Measurements from ENCODE around the gene SERINC3.

SERINC3 gene

DNA sequence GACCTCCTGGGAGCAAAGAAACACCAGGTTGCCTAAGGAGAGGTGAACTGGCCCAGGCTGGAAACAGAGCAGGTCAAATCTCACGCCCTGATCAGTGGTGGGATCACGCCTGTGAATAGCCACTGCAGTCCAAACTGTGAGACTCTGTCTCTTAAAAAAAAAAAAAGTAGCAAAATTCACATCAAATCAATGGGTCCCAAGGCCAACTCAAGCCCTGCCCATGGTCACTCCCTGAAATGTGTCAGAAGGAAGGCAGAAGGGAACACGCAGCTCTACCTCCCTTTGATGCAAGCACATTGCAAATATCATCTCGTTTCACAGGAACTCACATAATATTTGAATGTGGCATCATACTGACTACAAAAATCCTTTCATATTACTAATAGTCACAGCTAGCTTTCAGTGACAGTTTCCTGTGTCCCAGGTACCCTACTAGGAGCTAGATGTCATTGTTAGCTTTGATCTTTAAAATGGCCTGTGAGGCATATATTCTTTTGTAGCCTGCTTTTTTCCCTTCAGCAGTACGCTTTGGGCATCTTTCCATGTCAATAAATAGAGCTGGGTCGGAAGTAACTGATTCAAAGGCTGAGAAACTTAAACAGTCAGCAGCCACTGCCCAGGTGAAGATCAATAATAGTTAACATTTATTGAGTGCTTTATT, 60.6 kb downstream of the SERINC3 start:
- no peak for DNase-seq

- no peak for DNase-seq
Observed at GRCh38 chr20:44460795-44461141, 61.1 kb downstream of the SERINC3 start.

- DNase-seq = no peak
Observed at GRCh38 chr20:44459271-44459670, 62.6 kb downstream of the SERINC3 start.

DNA sequence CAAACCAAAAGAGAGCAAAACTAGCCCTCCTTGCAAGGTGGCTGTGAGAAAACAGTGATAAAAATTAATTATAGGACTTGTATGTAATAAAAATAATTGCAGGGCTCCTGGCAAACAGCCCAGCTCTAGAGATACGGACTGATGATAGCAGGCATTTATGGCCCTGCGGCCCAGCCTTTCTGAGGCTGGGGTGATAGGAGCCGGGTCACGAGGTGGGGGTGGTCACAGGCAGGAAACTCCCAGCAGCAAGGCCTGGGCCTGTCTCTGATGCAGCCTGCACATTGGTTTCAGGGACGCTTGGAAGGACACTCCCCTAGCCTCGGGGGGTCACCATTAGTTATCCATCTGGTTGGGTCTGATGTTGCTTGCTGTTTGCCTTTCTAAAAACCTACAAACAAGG, 64.9 kb downstream of the SERINC3 start:
- no peak for DNase-seq

GRCh38 chr20:44456611-44457010, 65.3 kb downstream of the SERINC3 start:
- DNase-seq = no peak

- no peak for DNase-seq
Observed at GRCh38 chr20:44455126-44455525, 66.7 kb downstream of the SERINC3 start.

GRCh38 chr20:44454306-44454963, 67.4 kb downstream of the SERINC3 start:
- DNase-seq = no peak

DNA sequence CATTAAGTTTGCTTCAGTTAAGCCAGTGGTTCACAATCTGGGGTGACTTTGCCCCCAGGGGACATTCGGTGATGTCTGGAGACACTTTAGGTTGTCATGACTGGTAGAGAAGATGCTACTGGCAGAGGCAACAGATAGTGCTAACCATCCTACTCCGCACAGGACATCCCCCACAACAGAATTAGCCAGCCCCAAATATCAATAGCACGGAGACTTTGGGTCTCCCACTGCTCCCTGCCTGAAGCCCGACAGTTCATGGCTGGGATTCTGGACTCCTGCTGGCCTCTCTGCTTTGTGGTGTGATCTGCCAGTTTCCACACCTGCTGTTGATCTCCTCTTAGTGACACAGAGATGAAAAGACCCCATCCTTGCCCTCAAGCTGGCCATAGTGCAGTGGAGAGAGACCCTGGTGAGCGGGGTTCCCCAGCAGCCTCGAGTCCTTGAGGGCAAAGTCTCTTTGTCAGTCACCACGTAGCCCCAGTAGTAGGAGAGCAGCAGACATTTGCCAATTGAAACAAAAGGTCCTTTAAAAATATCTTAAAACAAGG, 70.9 kb downstream of the SERINC3 start:
- no peak for DNase-seq

DNA sequence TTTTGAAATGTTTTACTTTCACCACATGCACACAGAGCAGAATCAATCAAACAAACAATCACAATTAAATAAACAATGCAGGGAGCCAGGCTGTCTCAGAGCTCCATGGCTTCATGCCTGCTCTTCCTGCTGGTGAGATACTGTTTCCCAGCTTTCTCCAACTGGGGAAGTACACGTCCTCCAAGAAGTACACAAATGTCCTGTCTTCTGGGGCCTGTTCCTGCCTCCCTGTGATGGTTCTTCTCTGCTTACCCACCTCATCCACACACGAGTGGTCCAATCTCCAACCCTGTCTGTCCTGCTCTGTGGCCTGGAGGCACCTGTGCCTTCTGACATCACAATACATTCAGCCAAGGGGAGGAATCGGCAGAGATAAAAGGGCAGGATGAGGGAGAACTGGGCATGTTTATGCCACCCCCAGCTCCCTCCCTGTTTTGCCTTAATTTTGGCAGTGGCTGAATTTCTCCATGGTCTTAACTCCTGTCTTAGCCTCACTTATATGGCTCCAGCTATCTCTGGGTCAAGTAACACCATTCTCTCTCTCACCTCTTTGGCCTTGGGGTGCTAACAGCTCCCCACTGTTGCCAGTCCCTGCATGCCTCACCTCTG, 71.5 kb downstream of the SERINC3 start:
- no peak for DNase-seq

DNA sequence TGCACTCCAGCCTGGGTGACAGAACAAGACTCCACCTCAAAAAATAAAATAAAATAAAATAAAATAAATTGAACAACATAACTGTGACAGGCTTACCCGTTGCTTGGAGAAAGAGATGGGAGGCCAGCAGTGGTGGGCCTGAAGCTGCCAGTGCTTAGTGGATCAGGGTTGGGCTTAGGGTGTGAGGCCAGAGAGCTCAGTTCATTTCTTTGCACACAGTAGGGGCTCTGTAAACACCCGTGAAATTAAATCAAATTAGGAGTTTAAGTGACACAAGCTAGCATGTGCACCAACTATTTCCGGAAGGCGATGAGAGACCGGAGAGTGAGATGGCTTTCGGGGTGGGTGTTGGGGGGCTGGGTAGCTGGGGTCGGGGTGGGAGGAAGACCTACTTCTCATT, 72.0 kb downstream of the SERINC3 start:
- no peak for DNase-seq

GRCh38 chr20:44448753-44449546, 72.9 kb downstream of the SERINC3 start:
- DNase-seq = no peak

DNA sequence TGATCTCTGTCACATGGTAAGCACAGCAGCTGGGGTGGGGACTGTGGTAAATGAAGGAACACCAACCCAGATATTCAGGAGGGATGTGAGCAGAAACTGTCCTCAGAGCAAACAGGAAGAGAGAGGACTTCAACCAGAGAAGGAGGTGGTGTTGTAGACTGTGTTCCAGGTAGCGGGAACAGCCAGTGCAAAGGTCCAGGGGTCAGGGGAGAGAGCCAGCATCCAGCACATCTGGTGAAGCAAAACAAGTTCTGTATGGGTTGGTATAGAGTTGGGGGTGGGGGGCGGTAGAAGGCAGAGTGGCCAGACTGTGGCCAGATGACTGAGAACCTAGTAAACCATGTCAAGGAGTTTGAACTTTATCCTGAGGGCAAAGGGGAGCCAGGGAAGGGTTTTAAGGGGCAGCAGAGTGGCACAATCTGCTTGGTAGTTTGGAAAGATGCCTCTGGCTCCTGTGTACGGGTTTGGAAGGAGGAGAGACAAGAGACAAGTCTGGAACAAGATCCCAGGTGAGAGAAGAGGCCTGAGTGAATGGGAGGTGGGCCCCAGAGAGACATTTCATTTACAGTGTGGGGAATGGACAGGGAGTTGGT, 73.9 kb downstream of the SERINC3 start:
- no peak for DNase-seq

All from NCI-H2171 (cell line).